Hepatic stellate cell (primary cell): ENCODE data around the gene ARL14EPL.
"Not testable (repeated sequence)": the region's sequence is repeated elsewhere in the genome, so short reads cannot be mapped to it uniquely, and the experiment has no call there.

Experiments used
- DNase-seq: peaks from one replicate; pipeline ENCODE4 v3.0.0; 2011; ENCODE audit warnings: low spot score

Gene ARL14EPL

DNA sequence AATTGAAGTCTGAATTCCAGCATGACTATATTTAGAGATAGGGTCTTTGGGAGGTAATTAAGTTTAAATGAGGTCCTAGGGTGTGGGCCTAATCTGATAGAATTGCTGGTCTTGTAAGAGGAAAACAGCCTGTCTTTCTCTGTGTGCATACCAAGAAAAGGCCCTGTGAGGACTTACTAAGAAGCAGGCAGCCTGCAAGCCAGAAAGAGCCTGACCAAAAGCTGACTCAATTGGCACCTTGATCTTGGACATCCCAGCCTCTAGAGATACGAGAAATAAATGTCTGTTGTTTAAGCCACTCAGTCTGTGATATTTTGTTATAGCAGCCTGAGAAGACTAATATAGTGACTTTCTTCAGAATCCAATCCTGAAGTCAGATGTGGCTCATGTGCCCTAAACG, 14.6 kb downstream of the ARL14EPL start:
- no peak for DNase-seq

DNA sequence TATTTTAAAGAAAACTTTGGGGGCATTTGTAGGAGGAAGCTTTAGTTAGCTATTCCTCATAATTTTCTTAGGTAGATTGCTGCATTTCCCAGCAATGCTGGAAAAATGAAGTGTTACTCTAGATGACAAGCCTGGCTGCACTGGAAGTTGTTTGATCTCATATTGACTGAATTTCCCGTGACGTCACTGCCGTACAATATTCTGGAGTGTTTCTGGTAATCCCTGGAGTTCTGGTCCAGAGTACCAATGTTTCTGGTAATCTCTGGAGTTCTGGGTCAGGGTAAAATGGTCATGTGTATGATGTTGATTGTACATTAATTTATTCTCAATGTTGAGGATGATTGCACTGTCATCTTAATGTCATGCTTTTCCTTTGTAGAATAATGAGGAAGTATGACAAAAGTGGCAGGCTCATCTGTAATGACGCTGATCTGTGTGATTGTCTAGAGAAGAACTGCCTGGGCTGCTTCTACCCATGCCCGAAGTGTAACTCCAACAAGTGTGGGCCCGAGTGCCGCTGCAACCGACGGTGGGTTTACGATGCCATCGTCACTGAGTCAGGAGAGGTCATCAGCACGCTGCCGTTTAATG, 26.2 kb downstream of the ARL14EPL start:
- DNase-seq: no peak

DNA sequence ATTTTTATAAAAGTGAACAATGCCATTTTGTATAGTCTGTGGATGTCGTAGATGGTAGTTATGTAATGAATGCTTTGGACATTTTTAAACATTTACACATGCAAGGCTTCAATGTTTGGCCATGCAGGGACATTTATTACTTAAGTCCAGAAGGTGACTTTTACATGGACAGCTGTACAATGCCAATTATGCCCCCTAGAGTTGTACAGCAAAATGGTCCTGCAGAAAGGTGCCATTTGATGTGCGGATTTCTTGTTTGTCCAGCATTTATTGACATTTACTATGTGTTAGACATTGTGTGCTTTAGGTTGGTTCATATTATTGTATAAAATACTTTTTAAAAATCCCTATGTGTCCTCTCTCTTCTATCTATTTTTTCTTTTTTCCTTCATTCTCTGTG, 30.1 kb downstream of the ARL14EPL start:
- DNase-seq: no peak

GRCh38 chr5:116063950-116064349, 31.7 kb downstream of the ARL14EPL start:
- no peak for DNase-seq

DNA sequence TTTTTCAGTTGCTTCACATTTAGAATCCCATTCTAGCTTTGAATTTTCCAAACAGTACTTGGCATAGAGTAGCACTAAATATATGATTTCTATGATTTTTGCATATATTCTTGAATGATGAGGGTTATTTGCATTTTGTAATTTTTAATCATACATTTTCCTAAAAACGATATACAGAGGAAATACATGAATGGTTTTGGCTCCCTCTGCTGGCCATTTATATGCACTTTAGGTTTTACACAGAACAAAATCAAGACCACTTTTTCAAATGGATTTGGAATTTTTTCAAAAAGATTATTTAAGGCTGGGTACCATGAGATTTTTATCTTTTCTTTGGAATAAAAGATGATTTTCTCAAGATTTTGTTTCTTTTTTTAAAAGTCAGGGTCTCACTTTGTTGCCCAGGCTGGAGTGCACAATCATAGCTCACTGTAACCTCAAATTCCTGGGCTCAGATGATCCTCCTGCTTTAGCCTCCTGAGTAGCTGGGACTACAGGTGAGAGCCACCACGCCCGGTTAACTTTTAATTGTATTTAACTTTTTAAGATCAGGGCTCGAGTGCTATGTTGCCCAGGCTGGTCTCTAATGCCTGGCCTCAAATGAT, 35.9 kb downstream of the ARL14EPL start:
- peak; percentile 24 for DNase-seq

DNA sequence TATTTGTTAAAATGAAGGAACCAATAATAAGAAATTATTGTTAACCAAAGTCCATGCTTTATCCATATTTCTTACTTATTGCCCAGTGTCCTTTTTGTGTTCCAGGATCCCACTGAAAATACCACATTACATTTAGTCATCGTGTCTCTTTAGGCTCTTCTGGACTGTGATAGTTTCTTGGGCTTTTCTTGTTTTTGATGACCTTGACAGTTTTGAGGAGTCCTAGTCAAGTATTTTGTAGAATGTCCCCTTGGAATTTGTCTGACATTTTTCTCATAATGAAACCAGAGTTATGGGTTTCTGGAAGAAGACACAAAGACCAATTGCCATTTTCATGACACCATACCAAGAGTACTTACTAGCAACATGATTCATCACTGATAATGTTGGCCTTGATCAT, 38.9 kb downstream of the ARL14EPL start:
- DNase-seq: no peak

- DNase-seq: no peak
Measured at GRCh38 chr5:116075191-116075831, 43.0 kb downstream of the ARL14EPL start.

GRCh38 chr5:116076496-116076895, 44.2 kb downstream of the ARL14EPL start:
- DNase-seq: no peak

- no peak for DNase-seq
Measured at GRCh38 chr5:116078199-116078598, 45.9 kb downstream of the ARL14EPL start.

DNA sequence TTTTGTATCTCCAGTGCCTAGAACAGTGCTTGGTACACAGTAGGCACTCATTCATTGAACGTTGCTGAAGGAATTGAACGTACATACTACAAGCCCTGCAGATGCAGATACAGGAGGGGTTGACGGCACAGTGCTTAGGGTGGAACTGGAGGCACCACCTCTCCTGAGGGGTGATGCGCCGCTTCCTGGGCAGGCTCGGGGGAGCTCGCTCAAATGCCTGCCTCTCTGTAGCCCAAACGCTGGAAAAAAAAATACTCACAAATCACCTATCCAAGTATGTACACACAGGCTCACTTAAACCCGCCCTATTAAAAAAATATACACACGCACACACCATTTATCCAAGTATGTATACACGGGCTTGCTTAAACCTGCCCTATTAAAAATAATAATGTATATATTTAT, 52.0 kb downstream of the ARL14EPL start:
- DNase-seq: peak; percentile 10

DNA sequence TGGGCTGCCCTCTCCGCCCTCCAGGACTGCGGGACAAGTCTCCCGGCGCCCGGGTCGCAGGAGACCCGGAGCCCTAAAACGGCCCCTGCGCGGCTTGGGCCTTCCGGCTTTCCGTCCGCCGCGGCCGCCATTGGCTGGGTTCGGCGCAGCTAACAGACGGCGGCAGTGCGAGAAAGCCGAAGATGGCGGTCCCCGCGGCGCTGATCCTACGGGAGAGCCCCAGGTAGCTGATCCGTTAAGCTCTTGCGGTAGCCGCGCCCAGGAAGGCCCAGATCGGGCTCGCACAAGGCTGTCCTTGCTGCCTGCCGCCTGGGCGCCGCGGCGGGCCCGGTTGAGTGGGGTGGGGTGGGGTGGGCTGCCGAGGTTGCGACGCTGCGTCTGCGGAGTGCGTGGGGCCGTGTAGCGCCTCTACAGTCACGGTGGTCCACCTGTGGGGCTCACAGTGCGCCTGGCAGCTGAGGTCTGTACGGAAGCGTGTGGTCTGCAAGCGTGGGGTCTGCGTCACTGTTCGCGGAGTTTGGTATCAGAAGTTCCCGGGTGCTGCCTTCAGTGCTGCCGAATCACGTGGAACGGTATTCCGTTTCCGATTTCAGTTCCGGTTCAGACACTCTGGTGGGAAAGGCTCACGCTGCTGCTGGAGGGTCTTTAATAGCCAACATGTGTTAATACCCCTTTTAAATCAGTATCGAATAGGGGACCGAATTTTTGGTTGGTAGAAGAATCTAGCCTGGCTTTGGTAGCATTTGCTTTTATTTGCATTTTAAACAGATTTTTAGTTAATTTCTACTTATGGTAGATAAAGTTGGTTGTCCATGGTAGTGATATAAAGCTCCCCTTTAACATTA, 52.8 kb downstream of the ARL14EPL start, which contains the start of gene COMMD10:
COMMD10 (plus strand) TSS at position 155 of the 845 bp plus-strand sequence.
- peak; percentile 73 for DNase-seq

- DNase-seq: not testable (repeated sequence)
Measured at GRCh38 chr5:116086309-116086708, 54.0 kb downstream of the ARL14EPL start.

DNA sequence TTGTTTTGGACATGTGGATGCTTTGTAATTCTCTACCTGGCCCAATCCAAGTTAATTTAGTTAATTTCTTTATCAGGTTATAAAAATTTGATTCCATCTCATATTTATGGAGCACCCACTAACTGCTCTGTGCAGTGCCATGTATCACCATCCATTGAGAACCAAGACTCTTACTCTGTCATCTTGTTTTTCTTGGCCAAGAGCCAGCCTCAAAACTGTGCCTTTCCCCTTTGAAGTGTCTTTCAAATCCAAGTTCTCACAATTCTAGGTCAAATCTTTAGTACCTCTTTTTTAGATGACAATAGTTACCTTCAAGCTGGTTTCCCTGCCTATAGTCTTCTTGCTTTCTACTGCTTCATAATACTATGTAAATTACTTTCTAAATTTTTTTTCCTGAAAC, 55.8 kb downstream of the ARL14EPL start:
- DNase-seq: no peak

- DNase-seq: no peak
Measured at GRCh38 chr5:116090302-116090701, 58.0 kb downstream of the ARL14EPL start.

DNA sequence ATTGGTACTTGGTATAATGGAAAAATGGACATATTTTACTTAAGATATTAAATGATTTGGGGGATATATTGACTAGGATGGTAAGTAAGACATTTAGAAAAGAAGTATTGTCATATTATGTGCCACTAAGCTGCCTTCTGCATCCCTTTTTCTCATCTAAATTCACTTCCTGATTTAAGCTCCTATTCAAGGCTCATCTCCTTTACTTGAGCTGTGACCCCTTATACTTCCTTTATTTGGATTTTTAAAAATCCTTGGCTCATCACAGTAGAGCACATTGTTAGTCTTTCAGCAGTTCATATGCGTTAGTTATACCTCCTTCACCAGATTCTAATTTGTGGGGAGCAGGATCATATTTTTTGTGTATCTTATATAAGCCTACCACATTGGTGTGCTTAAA, 59.1 kb downstream of the ARL14EPL start:
- no peak for DNase-seq

DNA sequence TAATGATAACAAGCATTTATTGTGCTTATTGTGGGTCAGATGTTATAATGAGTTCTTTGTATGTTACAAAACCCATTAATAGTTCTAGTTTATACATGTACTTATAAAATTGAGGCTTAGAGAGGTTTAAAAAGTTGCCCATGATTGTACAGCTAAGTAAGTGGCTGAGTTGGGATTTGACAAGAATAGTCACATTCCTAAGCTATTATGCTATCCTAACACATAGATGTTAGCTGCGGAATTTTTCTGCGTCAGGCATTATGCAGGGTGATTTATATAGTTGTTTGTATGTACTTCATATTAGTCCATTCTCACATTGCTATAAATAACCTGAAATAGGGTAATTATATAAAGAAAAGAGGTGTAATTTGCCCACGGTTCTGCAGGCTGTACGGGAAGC, 65.0 kb downstream of the ARL14EPL start:
- no peak for DNase-seq

GRCh38 chr5:116098998-116099397, 66.7 kb downstream of the ARL14EPL start:
- DNase-seq: no peak

- not testable (repeated sequence) for DNase-seq
Measured at GRCh38 chr5:116104941-116105340, 72.7 kb downstream of the ARL14EPL start.
